IMR-90 (cell line): ENCODE data around the gene DMD. TPM values are rescaled to one million over a fixed set of nuclear protein-coding genes. Genes with fewer than 3 reads are reported as not detected.

ENCODE experiments used
- ATAC-seq: fragments of 200-7000 bp; cut with Tn5 transposase; 2 replicates; pipeline ENCODE4 v1.9.1; 2020; ENCODE audit warnings: low read depth, mild to moderate bottlenecking, moderate library complexity
- BruUV-seq: library from RNA; stranded (reverse); fragments of 400-500 nt; replicated peaks from 2 replicates; lab custom pipeline; 2021; lab: Mats Ljungman, UMichigan
- CTCF ChIA-PET: fragments of 300-600 bp; formaldehyde crosslinking; extraction: SDS; loops from one replicate; lab custom pipeline; 2021; ENCODE audit warnings: antibody characterized with exemption; lab: Yijun Ruan, JAX
- POLR2A ChIA-PET: fragments of 300-600 bp; sonication (Branson Sonifier 250); formaldehyde crosslinking; loops from one replicate; lab custom pipeline; 2022; ENCODE audit warnings: antibody characterized with exemption; ENCODE audit not compliant: unreplicated experiment; lab: Charles Lee
- DNase-seq: peaks from one replicate; pipeline ENCODE4 v3.0.0; 2013
- H2AFZ ChIP-seq: replicated peaks from 2 replicates; pipeline ENCODE3; 2013; ENCODE audit warnings: low read length, mild to moderate bottlenecking; ENCODE audit not compliant: poor library complexity
- H2AK5ac ChIP-seq: 2 replicates; pipeline ENCODE4 v1.6.1; 2013; ENCODE audit warnings: low read depth, low read length, inconsistent platforms
- H2AK9ac ChIP-seq: replicated peaks from 2 replicates; pipeline ENCODE3; 2013; ENCODE audit warnings: mild to moderate bottlenecking, low read depth, low read length, moderate library complexity; ENCODE audit not compliant: poor library complexity
- H2BK120ac ChIP-seq: 2 replicates; pipeline ENCODE4 v1.6.1; 2013; ENCODE audit warnings: low read depth, low read length, inconsistent platforms
- H2BK15ac ChIP-seq: 3 replicates; pipeline ENCODE4 v1.6.1; 2013; ENCODE audit warnings: low read depth, low read length, inconsistent platforms
- H2BK20ac ChIP-seq: 2 replicates; pipeline ENCODE4 v1.6.1; 2013; ENCODE audit warnings: low read depth, mild to moderate bottlenecking, inconsistent platforms, low read length, moderate library complexity
- H2BK5ac ChIP-seq: 2 replicates; pipeline ENCODE4 v1.6.1; 2013; ENCODE audit warnings: mild to moderate bottlenecking, low read depth, low read length, inconsistent platforms; ENCODE audit not compliant: poor library complexity, severe bottlenecking
- H3K14ac ChIP-seq: replicated peaks from 2 replicates; pipeline ENCODE4 v1.6.1; 2013; ENCODE audit warnings: low read depth, low read length, inconsistent platforms
- H3K18ac ChIP-seq: 2 replicates; pipeline ENCODE4 v1.6.1; 2013; ENCODE audit warnings: low read depth, low read length, control low read depth
- H3K23ac ChIP-seq: 2 replicates; pipeline ENCODE4 v1.6.1; 2013; ENCODE audit warnings: low read depth, low read length, inconsistent platforms
- H3K27ac ChIP-seq: 2 replicates; pipeline ENCODE4 v1.5.1; 2013; ENCODE audit warnings: mild to moderate bottlenecking, control low read depth, low read length; ENCODE audit not compliant: insufficient read depth
- H3K27me3 ChIP-seq: 2 replicates; pipeline ENCODE4 v1.6.1; 2013; ENCODE audit warnings: low read length; ENCODE audit not compliant: control insufficient read depth, insufficient read depth
- H3K36me3 ChIP-seq: 2 replicates; pipeline ENCODE4 v1.6.1; 2013; ENCODE audit warnings: low read length, mixed read lengths; ENCODE audit not compliant: control insufficient read depth, insufficient read depth
- H3K4ac ChIP-seq: 2 replicates; pipeline ENCODE4 v1.6.1; 2013; ENCODE audit warnings: low read depth, low read length, inconsistent platforms
- H3K4me1 ChIP-seq: 2 replicates; pipeline ENCODE4 v1.6.1; 2013; ENCODE audit warnings: low read length, mixed read lengths; ENCODE audit not compliant: control insufficient read depth, insufficient read depth
- H3K4me2 ChIP-seq: 2 replicates; pipeline ENCODE4 v1.6.1; 2013; ENCODE audit warnings: low read depth, mild to moderate bottlenecking, control low read depth, low read length, moderate library complexity
- H3K4me3 ChIP-seq: 2 replicates; pipeline ENCODE4 v1.5.1; 2013; ENCODE audit warnings: low read depth, mild to moderate bottlenecking, control low read depth, low read length, moderate library complexity; ENCODE audit not compliant: insufficient read depth
- H3K56ac ChIP-seq: 2 replicates; pipeline ENCODE4 v1.6.1; 2013; ENCODE audit warnings: low read length, inconsistent platforms; ENCODE audit not compliant: insufficient read depth; ENCODE audit errors: extremely low read depth
- H3K79me1 ChIP-seq, 2 experiments: 2 replicates each; pipeline ENCODE4 v1.6.1; 2013; ENCODE audit warnings: low read length in 2 of 2, inconsistent platforms in 1 of 2, low read depth in 1 of 2
- H3K9ac ChIP-seq: 2 replicates; pipeline ENCODE4 v1.6.1; 2013; ENCODE audit warnings: low read depth, low read length, control low read depth
- H3K9me1 ChIP-seq: 2 replicates; pipeline ENCODE4 v1.6.1; 2013; ENCODE audit warnings: low read length, inconsistent platforms; ENCODE audit not compliant: insufficient read depth
- H3K9me3 ChIP-seq: 2 replicates; pipeline ENCODE4 v1.6.1; 2013; ENCODE audit warnings: low read length; ENCODE audit not compliant: control insufficient read depth, insufficient read depth
- H4K20me1 ChIP-seq: 2 replicates; pipeline ENCODE4 v1.6.1; 2013; ENCODE audit warnings: low read length, inconsistent platforms; ENCODE audit not compliant: insufficient read depth
- H4K5ac ChIP-seq: 2 replicates; pipeline ENCODE4 v1.6.1; 2013; ENCODE audit warnings: mild to moderate bottlenecking, low read depth, low read length, control low read depth
- H4K8ac ChIP-seq, 2 experiments: 2 replicates each; pipeline ENCODE4 v1.6.1; 2013; ENCODE audit warnings: low read depth in 2 of 2, low read length in 2 of 2, control low read depth in 1 of 2, inconsistent platforms in 1 of 2
- H4K91ac ChIP-seq: 2 replicates; pipeline ENCODE4 v1.6.1; 2013; ENCODE audit warnings: low read depth, low read length, inconsistent platforms; ENCODE audit not compliant: insufficient read depth
- BHLHE40 ChIP-seq: fragments of 150-350 bp; IDR thresholded peaks from 2 replicates; pipeline ENCODE4 v1.6.1; 2016; ENCODE audit warnings: mild to moderate bottlenecking, low read depth, low read length
- CEBPB ChIP-seq: IDR thresholded peaks from 2 replicates; pipeline ENCODE4 v1.6.1; 2012; ENCODE audit warnings: low read depth, low read length, improper control_type of control experiment
- CHD1 ChIP-seq: IDR thresholded peaks from 2 replicates; pipeline ENCODE4 v1.6.1; 2012; ENCODE audit warnings: low read depth, low read length, improper control_type of control experiment
- ELK1 ChIP-seq: fragments of 150-350 bp; IDR thresholded peaks from 2 replicates; pipeline ENCODE4 v1.6.1; 2016; ENCODE audit warnings: low read depth, mild to moderate bottlenecking, low read length, moderate library complexity, borderline replicate concordance
- FOS ChIP-seq: fragments of 150-350 bp; IDR thresholded peaks from 2 replicates; pipeline ENCODE4 v1.6.1; 2016; ENCODE audit warnings: low read depth, low read length
- MAFK ChIP-seq: IDR thresholded peaks from 2 replicates; pipeline ENCODE4 v1.6.1; 2012; ENCODE audit warnings: low read depth, low read length, improper control_type of control experiment
- MAZ ChIP-seq: IDR thresholded peaks from 2 replicates; pipeline ENCODE4 v1.6.1; 2012; ENCODE audit warnings: low read depth, mild to moderate bottlenecking, low read length, improper control_type of control experiment, moderate library complexity, borderline replicate concordance
- MXI1 ChIP-seq: IDR thresholded peaks from 2 replicates; pipeline ENCODE4 v1.6.1; 2012; ENCODE audit warnings: low read depth, mild to moderate bottlenecking, low read length, moderate library complexity, borderline replicate concordance
- NFE2L2 ChIP-seq: fragments of 150-350 bp; IDR thresholded peaks from 2 replicates; pipeline ENCODE4 v1.6.1; 2016; ENCODE audit warnings: low read depth, mild to moderate bottlenecking, low read length
- POLR2A ChIP-seq: IDR thresholded peaks from 2 replicates; pipeline ENCODE4 v1.6.1; 2012; ENCODE audit warnings: mild to moderate bottlenecking, low read depth, low read length
- RAD21 ChIP-seq: IDR thresholded peaks from 2 replicates; pipeline ENCODE4 v1.6.1; 2012; ENCODE audit warnings: low read length, improper control_type of control experiment
- RCOR1 ChIP-seq: IDR thresholded peaks from 2 replicates; pipeline ENCODE4 v1.6.1; 2012; ENCODE audit warnings: mild to moderate bottlenecking, low read length, improper control_type of control experiment; ENCODE audit not compliant: insufficient replicate concordance
- RFX5 ChIP-seq: IDR thresholded peaks from 2 replicates; pipeline ENCODE4 v1.8.0; 2012; ENCODE audit warnings: low read depth, mild to moderate bottlenecking, low read length, moderate library complexity
- SMC3 ChIP-seq: fragments of 150-350 bp; IDR thresholded peaks from 2 replicates; pipeline ENCODE4 v1.6.1; 2016; ENCODE audit warnings: low read depth, mild to moderate bottlenecking, antibody characterized with exemption, low read length, moderate library complexity
- WGBS, 2 experiments: methylation state at CpG; one replicate each; pipeline versions ENCODE4 v1.1.5 to v1.1.7; 2013; ENCODE audit warnings: missing lambda C conversion rate in 2 of 2; ENCODE audit not compliant: insufficient read length in 1 of 2; ENCODE audit errors: extremely low coverage in 2 of 2; 5-methylcytosine and 5-hydroxymethylcytosine counted together
- dilution Hi-C: fragments of 300-500 bp; cut with HindIII; formaldehyde crosslinking; loops from one replicate; pipeline ENCODE4 v1.14.3; 2018; ENCODE audit warnings: low sequenced_read_pairs; ENCODE audit not compliant: unreplicated experiment
- in situ Hi-C: fragments of 300-500 bp; cut with MboI; formaldehyde crosslinking; loops from 3 replicates; pipeline ENCODE4 v1.14.3; 2019; ENCODE audit warnings: low sequenced_read_pairs, inconsistent platforms, mixed read lengths
- intact Hi-C: fragments of 100-400 bp; cut with micrococcal nuclease; formaldehyde crosslinking; loops from 2 replicates; pipeline ENCODE4 v1.10.0; 2022
- polyA plus RNA-seq, 3 experiments: library from polyadenylated mRNA; depleted of rRNA; stranded (reverse); fragments of >200 nt; gene quantifications; 2 replicates each; pipeline ENCODE4 v1.2.3, GENCODE V29; 2012; ENCODE audit warnings: low replicate concordance in 1 of 3
- total RNA-seq: library from RNA; depleted of rRNA; stranded (reverse); fragments of >200 nt; gene quantifications from 2 replicates; pipeline ENCODE4 v1.2.3, GENCODE V29; 2012

Gene DMD
- total and polyA plus RNA-seq, 2 of the 4 experiments (the other 2 are of a cell fraction), result 6.6 to 11.8 TPM

GRCh38 chrX:31807165-31807564 lies 1404.2 kb downstream of the DMD start:
- POLR2A ChIA-PET, result no interaction called here
- H3K9me1 ChIP-seq, result no peaks in the 10 kb centered on the region
- H3K36me3 ChIP-seq, result no peaks in the 10 kb centered on the region
- H3K79me1 ChIP-seq, result no peaks in the 10 kb centered on the region
- no peaks in the 10 kb centered on the region for H4K20me1 ChIP-seq
- H2AK5ac ChIP-seq, result no peak overlapping the region
- no peak overlapping the region for H3K18ac ChIP-seq
- H2AFZ ChIP-seq, result no peak overlapping the region
- no peak overlapping the region for H3K23ac ChIP-seq
- H4K8ac ChIP-seq, result no peak overlapping the region
- CTCF ChIA-PET, result no interaction called here
- no peaks in the 10 kb centered on the region for H3K27me3 ChIP-seq
- DNase-seq (no peak), ATAC-seq (no peak)
- no peak overlapping the region for H3K27ac ChIP-seq
- in situ Hi-C loops, result no loop called here
- H3K56ac ChIP-seq, result no peak overlapping the region
- no TSS peak for BruUV-seq
- intact Hi-C loops, result no loop called here
- no CpG with 5 or more reads among the region's 2 CpGs for WGBS, 2 experiments
- H2BK5ac ChIP-seq, result no peak overlapping the region
- H2BK20ac ChIP-seq, result no peak overlapping the region
- no peak overlapping the region for H4K5ac ChIP-seq
- no peak overlapping the region for H2BK120ac ChIP-seq
- H3K4ac ChIP-seq, result no peak overlapping the region
- TF ChIP-seq FOS (no peak), MAFK (no peak), NFE2L2 (no peak), RFX5 (no peak), MAZ (no peak), POLR2A (no peak), RCOR1 (no peak), RAD21 (no peak), MXI1 (no peak), BHLHE40 (no peak), CHD1 (no peak), CEBPB (no peak), ELK1 (no peak), SMC3 (no peak)
- dilution Hi-C loops, result no loop called here
- H3K4me3 ChIP-seq, result no peak overlapping the region
- H3K9me3 ChIP-seq, result no peaks in the 10 kb centered on the region
- H3K4me1 ChIP-seq, result no peaks in the 10 kb centered on the region
- no peak overlapping the region for H2AK9ac ChIP-seq
- H4K91ac ChIP-seq, result no peak overlapping the region
- no peak overlapping the region for H3K9ac ChIP-seq
- no peak overlapping the region for H3K4me2 ChIP-seq
- H2BK15ac ChIP-seq, result no peak overlapping the region
- no peak overlapping the region for H3K14ac ChIP-seq
